ENCODE measurements around the gene FAM200A. TPM values are rescaled to one million over a fixed set of nuclear protein-coding genes. Genes with fewer than 3 reads are reported as not detected.

The FAM200A gene
- total and polyA plus RNA-seq, 2 of the 13 experiments (the other 11 are each of a cell fraction or from before 2014, with no cell fraction given), result 4.7 to 6.3 TPM

DNA sequence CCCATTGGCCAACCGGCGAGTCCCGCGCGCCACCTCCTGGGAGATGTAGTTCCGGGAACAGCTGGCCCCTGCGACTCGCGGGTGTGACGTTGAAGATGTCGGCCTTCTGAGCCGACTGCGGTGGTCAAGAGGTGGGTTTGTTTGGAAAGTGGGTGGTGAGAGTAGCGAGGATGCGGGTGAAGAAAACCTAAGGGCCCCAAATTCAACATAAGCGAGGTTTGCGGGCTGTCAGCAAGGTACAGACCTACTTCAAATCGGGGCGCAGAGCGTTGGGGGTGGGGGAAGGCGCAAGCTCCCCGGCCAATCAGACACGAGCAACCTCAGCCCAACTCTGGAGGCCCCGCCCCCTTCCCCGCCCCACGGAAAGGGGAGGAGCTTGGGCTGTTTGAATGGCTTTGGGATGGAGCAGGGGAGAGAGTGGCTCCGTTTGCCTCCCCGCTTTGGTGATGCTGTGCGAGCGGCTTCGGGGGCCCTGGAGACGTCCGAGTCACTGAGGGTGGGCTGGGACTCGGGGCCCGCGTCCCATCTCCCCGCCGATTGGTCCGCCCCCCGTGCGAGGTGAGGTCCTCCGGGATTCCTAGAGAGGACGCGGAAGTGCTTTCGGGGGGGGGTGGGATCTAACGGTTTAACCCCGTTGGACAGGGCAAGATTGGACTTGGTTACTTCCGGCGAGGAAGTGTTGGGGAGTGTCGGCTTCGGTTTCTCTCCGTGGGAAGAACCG, 47.2 kb downstream of the FAM200A start, which contains the start of gene ZKSCAN5 (continued):
- TF ChIP-seq, protein P1, sequence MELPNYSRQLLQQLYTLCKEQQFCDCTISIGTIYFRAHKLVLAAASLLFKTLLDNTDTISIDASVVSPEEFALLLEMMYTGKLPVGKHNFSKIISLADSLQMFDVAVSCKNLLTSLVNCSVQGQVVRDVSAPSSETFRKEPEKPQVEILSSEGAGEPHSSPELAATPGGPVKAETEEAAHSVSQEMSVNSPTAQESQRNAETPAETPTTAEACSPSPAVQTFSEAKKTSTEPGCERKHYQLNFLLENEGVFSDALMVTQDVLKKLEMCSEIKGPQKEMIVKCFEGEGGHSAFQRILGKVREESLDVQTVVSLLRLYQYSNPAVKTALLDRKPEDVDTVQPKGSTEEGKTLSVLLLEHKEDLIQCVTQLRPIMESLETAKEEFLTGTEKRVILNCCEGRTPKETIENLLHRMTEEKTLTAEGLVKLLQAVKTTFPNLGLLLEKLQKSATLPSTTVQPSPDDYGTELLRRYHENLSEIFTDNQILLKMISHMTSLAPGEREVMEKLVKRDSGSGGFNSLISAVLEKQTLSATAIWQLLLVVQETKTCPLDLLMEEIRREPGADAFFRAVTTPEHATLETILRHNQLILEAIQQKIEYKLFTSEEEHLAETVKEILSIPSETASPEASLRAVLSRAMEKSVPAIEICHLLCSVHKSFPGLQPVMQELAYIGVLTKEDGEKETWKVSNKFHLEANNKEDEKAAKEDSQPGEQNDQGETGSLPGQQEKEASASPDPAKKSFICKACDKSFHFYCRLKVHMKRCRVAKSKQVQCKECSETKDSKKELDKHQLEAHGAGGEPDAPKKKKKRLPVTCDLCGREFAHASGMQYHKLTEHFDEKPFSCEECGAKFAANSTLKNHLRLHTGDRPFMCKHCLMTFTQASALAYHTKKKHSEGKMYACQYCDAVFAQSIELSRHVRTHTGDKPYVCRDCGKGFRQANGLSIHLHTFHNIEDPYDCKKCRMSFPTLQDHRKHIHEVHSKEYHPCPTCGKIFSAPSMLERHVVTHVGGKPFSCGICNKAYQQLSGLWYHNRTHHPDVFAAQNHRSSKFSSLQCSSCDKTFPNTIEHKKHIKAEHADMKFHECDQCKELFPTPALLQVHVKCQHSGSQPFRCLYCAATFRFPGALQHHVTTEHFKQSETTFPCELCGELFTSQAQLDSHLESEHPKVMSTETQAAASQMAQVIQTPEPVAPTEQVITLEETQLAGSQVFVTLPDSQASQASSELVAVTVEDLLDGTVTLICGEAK (IDR thresholded peaks at IDR 0.05), result peak; percentile 57; the same call in 1 of the 2 replicates
- TF ChIP-seq, protein P1 (CRISPR knock-in tag; IDR thresholded peaks at IDR 0.05), result no peak
- TF ChIP-seq ZNF430 (CRISPR knock-in tag; IDR thresholded peaks at IDR 0.05), result peak; percentile 70; the same call in 1 of the 2 replicates
- TF ChIP-seq, protein P2, sequence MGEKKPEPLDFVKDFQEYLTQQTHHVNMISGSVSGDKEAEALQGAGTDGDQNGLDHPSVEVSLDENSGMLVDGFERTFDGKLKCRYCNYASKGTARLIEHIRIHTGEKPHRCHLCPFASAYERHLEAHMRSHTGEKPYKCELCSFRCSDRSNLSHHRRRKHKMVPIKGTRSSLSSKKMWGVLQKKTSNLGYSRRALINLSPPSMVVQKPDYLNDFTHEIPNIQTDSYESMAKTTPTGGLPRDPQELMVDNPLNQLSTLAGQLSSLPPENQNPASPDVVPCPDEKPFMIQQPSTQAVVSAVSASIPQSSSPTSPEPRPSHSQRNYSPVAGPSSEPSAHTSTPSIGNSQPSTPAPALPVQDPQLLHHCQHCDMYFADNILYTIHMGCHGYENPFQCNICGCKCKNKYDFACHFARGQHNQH (CRISPR knock-in tag; IDR thresholded peaks at IDR 0.05), result no peak; the same call in 1 of the 2 replicates
- peak; percentile 53; the same call in 1 of the 3 replicates for TF ChIP-seq MXI1 (IDR thresholded peaks at IDR 0.05; ENCODE audit: borderline replicate concordance, low read depth, low read length)
- no peak for TF ChIP-seq U2AF2 (IDR thresholded peaks at IDR 0.05; ENCODE audit: low read depth, low read length)
- no peak for TF ChIP-seq ZNF224 (CRISPR knock-in tag; IDR thresholded peaks at IDR 0.05)
- no peak; the same call in none of the 2 replicates for TF ChIP-seq ARNT2 (CRISPR knock-in tag; IDR thresholded peaks at IDR 0.05; ENCODE audit: low read depth)
- TF ChIP-seq ZNF75D (CRISPR knock-in tag; IDR thresholded peaks at IDR 0.05; ENCODE audit: borderline replicate concordance), result no peak
- TF ChIP-seq, protein P3, sequence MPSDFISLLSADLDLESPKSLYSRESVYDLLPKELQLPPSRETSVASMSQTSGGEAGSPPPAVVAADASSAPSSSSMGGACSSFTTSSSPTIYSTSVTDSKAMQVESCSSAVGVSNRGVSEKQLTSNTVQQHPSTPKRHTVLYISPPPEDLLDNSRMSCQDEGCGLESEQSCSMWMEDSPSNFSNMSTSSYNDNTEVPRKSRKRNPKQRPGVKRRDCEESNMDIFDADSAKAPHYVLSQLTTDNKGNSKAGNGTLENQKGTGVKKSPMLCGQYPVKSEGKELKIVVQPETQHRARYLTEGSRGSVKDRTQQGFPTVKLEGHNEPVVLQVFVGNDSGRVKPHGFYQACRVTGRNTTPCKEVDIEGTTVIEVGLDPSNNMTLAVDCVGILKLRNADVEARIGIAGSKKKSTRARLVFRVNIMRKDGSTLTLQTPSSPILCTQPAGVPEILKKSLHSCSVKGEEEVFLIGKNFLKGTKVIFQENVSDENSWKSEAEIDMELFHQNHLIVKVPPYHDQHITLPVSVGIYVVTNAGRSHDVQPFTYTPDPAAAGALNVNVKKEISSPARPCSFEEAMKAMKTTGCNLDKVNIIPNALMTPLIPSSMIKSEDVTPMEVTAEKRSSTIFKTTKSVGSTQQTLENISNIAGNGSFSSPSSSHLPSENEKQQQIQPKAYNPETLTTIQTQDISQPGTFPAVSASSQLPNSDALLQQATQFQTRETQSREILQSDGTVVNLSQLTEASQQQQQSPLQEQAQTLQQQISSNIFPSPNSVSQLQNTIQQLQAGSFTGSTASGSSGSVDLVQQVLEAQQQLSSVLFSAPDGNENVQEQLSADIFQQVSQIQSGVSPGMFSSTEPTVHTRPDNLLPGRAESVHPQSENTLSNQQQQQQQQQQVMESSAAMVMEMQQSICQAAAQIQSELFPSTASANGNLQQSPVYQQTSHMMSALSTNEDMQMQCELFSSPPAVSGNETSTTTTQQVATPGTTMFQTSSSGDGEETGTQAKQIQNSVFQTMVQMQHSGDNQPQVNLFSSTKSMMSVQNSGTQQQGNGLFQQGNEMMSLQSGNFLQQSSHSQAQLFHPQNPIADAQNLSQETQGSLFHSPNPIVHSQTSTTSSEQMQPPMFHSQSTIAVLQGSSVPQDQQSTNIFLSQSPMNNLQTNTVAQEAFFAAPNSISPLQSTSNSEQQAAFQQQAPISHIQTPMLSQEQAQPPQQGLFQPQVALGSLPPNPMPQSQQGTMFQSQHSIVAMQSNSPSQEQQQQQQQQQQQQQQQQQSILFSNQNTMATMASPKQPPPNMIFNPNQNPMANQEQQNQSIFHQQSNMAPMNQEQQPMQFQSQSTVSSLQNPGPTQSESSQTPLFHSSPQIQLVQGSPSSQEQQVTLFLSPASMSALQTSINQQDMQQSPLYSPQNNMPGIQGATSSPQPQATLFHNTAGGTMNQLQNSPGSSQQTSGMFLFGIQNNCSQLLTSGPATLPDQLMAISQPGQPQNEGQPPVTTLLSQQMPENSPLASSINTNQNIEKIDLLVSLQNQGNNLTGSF (CRISPR knock-in tag; IDR thresholded peaks at IDR 0.05), result no peak
- TF ChIP-seq ZNF558 (CRISPR knock-in tag; IDR thresholded peaks at IDR 0.05; ENCODE audit: borderline replicate concordance), result 0 out of 2 replicates have a peak, but pooled peaks have one; percentile 22
- TF ChIP-seq ZNF33B (CRISPR knock-in tag; IDR thresholded peaks at IDR 0.05), result 0 out of 2 replicates have a peak, but pooled peaks have one; percentile 38
- no peak for TF ChIP-seq ZNF7 (CRISPR knock-in tag; IDR thresholded peaks at IDR 0.05)

All from HepG2 (cell line).